ENCODE results near the gene PMP22. TPM values are rescaled to one million over a fixed set of nuclear protein-coding genes. Genes with fewer than 3 reads are reported as not detected.
A peak's percentile ranks its signal among the peaks of the same experiment; 100 is the strongest.

PMP22 gene
- total RNA-seq, 8 experiments from 2014 or later, result 0.46 to 106 (median 12.2) TPM

- in situ Hi-C loops (cut with MboI; ENCODE audit: low pct_unique_long_range_greater_than_20kb in 2 of 9, low sequenced_read_pairs in 9 of 9, unreplicated experiment in 9 of 9), result no loop called here
- peak in 1 of 8 experiments; percentile 32 for ATAC-seq (replicated peaks in 6 of 8)
- H3K4me1 ChIP-seq (replicated peaks in 1 of 2), result no peaks in the 10 kb centered on the region
- H3K4me3 ChIP-seq, result no peak overlapping the region
- no peak overlapping the region for H3K27ac ChIP-seq
- 45 to 100% (median 85%) methylated on average over 1 to 17 of the region's 22 CpGs for WGBS, 10 experiments
Observed at GRCh38 chr17:15289285-15290183, 24.4 kb upstream of the PMP22 start.

GRCh38 chr17:15288859-15289258 lies 23.7 kb upstream of the PMP22 start:
- Histone ChIP-seq H3K27ac (no peak overlapping the region), H3K4me1 (replicated peaks in 1 of 2) (no peaks in the 10 kb centered on the region), H3K4me3 (no peak overlapping the region)
- in situ Hi-C loops (cut with MboI; ENCODE audit: low pct_unique_long_range_greater_than_20kb in 2 of 9, low sequenced_read_pairs in 9 of 9, unreplicated experiment in 9 of 9), result no loop called here
- no peak for ATAC-seq (replicated peaks in 6 of 8)
- 0 to 100% (median 66%) methylated on average over 1 of the region's 1 CpG; no CpG with 5 or more reads in 2 of the 10 experiments for WGBS, 10 experiments

- in situ Hi-C loops (cut with MboI; ENCODE audit: low pct_unique_long_range_greater_than_20kb in 2 of 9, low sequenced_read_pairs in 9 of 9, unreplicated experiment in 9 of 9), result no loop called here
- Histone ChIP-seq H3K4me1 (replicated peaks in 1 of 2) (no peaks in the 10 kb centered on the region), H3K4me3 (no peak overlapping the region), H3K27ac (no peak overlapping the region)
- WGBS, 10 experiments, result 0 to 100% (median 50%) methylated on average over 1 to 4 of the region's 4 CpGs; no CpG with 5 or more reads in 1 of the 10 experiments
- ATAC-seq (replicated peaks in 6 of 8), result no peak
Observed at GRCh38 chr17:15287538-15288267, 22.6 kb upstream of the PMP22 start.

GRCh38 chr17:15285466-15285865 lies 20.3 kb upstream of the PMP22 start:
- in situ Hi-C loops (cut with MboI; ENCODE audit: low pct_unique_long_range_greater_than_20kb in 2 of 9, low sequenced_read_pairs in 9 of 9, unreplicated experiment in 9 of 9), result no loop called here
- 43 to 100% (median 78%) methylated on average over 1 to 6 of the region's 6 CpGs; no CpG with 5 or more reads in 4 of the 10 experiments for WGBS, 10 experiments
- Histone ChIP-seq H3K27ac (no peak overlapping the region), H3K4me3 (no peak overlapping the region), H3K4me1 (replicated peaks in 1 of 2) (no peaks in the 10 kb centered on the region)
- no peak for ATAC-seq (replicated peaks in 6 of 8)

GRCh38 chr17:15284537-15284936 lies 19.4 kb upstream of the PMP22 start:
- ATAC-seq (replicated peaks in 6 of 8), result no peak
- WGBS, 10 experiments, result 0 to 75% (median 54%) methylated on average over 1 to 2 of the region's 2 CpGs; no CpG with 5 or more reads in 1 of the 10 experiments
- H3K4me1 ChIP-seq (replicated peaks in 1 of 2), result no peaks in the 10 kb centered on the region
- in situ Hi-C loops (cut with MboI; ENCODE audit: low pct_unique_long_range_greater_than_20kb in 2 of 9, low sequenced_read_pairs in 9 of 9, unreplicated experiment in 9 of 9), result no loop called here
- H3K4me3 ChIP-seq, result no peak overlapping the region
- no peak overlapping the region for H3K27ac ChIP-seq

- H3K27ac ChIP-seq, result no peak overlapping the region
- no peaks in the 10 kb centered on the region for H3K4me1 ChIP-seq (replicated peaks in 1 of 2)
- H3K4me3 ChIP-seq, result no peak overlapping the region
- peak in 1 of 8 experiments; percentile 82 for ATAC-seq (replicated peaks in 6 of 8)
- in situ Hi-C loops (cut with MboI; ENCODE audit: low pct_unique_long_range_greater_than_20kb in 2 of 9, low sequenced_read_pairs in 9 of 9, unreplicated experiment in 9 of 9), result no loop called here
- 38 to 93% (median 66%) methylated on average over 1 to 6 of the region's 6 CpGs; no CpG with 5 or more reads in 1 of the 10 experiments for WGBS, 10 experiments
Observed at GRCh38 chr17:15284107-15284506, 19.0 kb upstream of the PMP22 start.

GRCh38 chr17:15281909-15282308 lies 16.8 kb upstream of the PMP22 start:
- 57 to 100% (median 97%) methylated on average over 2 to 3 of the region's 3 CpGs; no CpG with 5 or more reads in 1 of the 10 experiments for WGBS, 10 experiments
- Histone ChIP-seq H3K4me3 (no peak overlapping the region), H3K4me1 (replicated peaks in 1 of 2) (peaks cover 0 to 3% of the 10 kb centered on the region in 2 donors), H3K27ac (no peak overlapping the region)
- ATAC-seq (replicated peaks in 6 of 8), result no peak
- in situ Hi-C loops (cut with MboI; ENCODE audit: low pct_unique_long_range_greater_than_20kb in 2 of 9, low sequenced_read_pairs in 9 of 9, unreplicated experiment in 9 of 9), result no loop called here

GRCh38 chr17:15278924-15279477 lies 13.9 kb upstream of the PMP22 start:
- in situ Hi-C loops (cut with MboI; ENCODE audit: low pct_unique_long_range_greater_than_20kb in 2 of 9, low sequenced_read_pairs in 9 of 9, unreplicated experiment in 9 of 9), result no loop called here

GRCh38 chr17:15278380-15278779 lies 13.3 kb upstream of the PMP22 start:
- Histone ChIP-seq H3K4me3 (no peak overlapping the region), H3K27ac (no peak overlapping the region), H3K4me1 (replicated peaks in 1 of 2) (peaks cover 0 to 3% of the 10 kb centered on the region in 2 donors)
- in situ Hi-C loops (cut with MboI; ENCODE audit: low pct_unique_long_range_greater_than_20kb in 2 of 9, low sequenced_read_pairs in 9 of 9, unreplicated experiment in 9 of 9), result no loop called here
- peak in 5 of 8 experiments; percentile 39 to 56 (median 49) for ATAC-seq (replicated peaks in 6 of 8)
- WGBS, 10 experiments, result 0 to 58% (median 20%) methylated on average over 1 to 5 of the region's 6 CpGs; no CpG with 5 or more reads in 1 of the 10 experiments

More at GRCh38 chr17:15278924-15279477, 13.9 kb upstream of the PMP22 start:
- ATAC-seq (replicated peaks in 6 of 8), result peak in 2 of 8 experiments; percentile 20 to 32
- Histone ChIP-seq H3K27ac (no peak overlapping the region), H3K4me1 (replicated peaks in 1 of 2) (peaks cover 0 to 3% of the 10 kb centered on the region in 2 donors), H3K4me3 (no peak overlapping the region)
- 0 to 67% (median 24%) methylated on average over 1 to 2 of the region's 2 CpGs; no CpG with 5 or more reads in 2 of the 10 experiments for WGBS, 10 experiments

- no peak overlapping the region for H3K4me3 ChIP-seq
- ATAC-seq (replicated peaks in 6 of 8), result no peak
Observed at GRCh38 chr17:15274017-15274416, 8.9 kb upstream of the PMP22 start.

GRCh38 chr17:15273141-15273793 lies 8.1 kb upstream of the PMP22 start:
- no peak overlapping the region for H3K27ac ChIP-seq
- 8 to 82% (median 48%) methylated on average over 2 to 5 of the region's 5 CpGs; no CpG with 5 or more reads in 2 of the 10 experiments for WGBS, 10 experiments
- peak in 2 of 8 experiments; percentile 29 to 48 for ATAC-seq (replicated peaks in 6 of 8)

More at GRCh38 chr17:15274017-15274416, 8.9 kb upstream of the PMP22 start:
- Histone ChIP-seq H3K4me1 (replicated peaks in 1 of 2) (peaks cover 0 to 3% of the 10 kb centered on the region in 2 donors), H3K27ac (no peak overlapping the region)
- 44 to 90% (median 80%) methylated on average over 1 to 3 of the region's 3 CpGs; no CpG with 5 or more reads in 3 of the 10 experiments for WGBS, 10 experiments
- in situ Hi-C loops (cut with MboI; ENCODE audit: low pct_unique_long_range_greater_than_20kb in 2 of 9, low sequenced_read_pairs in 9 of 9, unreplicated experiment in 9 of 9), result loop anchor here in 3 of 9 experiments (25.0 kb wide), 3 partner anchors 163 to 713 kb away; partner anchors contain the start of genes TTC19 (in 1 of the 3) and ZSWIM7 (in 1 of the 3)

GRCh38 chr17:15271741-15272140 lies 6.6 kb upstream of the PMP22 start:
- H3K4me3 ChIP-seq, result no peak overlapping the region
- H3K27ac ChIP-seq, result no peak overlapping the region
- 50 to 100% (median 75%) methylated on average over 1 to 6 of the region's 6 CpGs; no CpG with 5 or more reads in 2 of the 10 experiments for whole genome bisulfite sequencing, 10 experiments
- ATAC-seq (replicated peaks in 6 of 8), result no peak
- no peaks in the 10 kb centered on the region for H3K4me1 ChIP-seq (replicated peaks in 1 of 2)
- in situ Hi-C loops (cut with MboI; ENCODE audit: low pct_unique_long_range_greater_than_20kb in 2 of 9, low sequenced_read_pairs in 9 of 9, unreplicated experiment in 9 of 9), result loop anchor here in 3 of 9 experiments (25.0 kb wide), 3 partner anchors 166 to 716 kb away; partner anchors contain the start of genes TTC19 (in 1 of the 3) and ZSWIM7 (in 1 of the 3)

More at GRCh38 chr17:15273141-15273793, 8.1 kb upstream of the PMP22 start:
- H3K4me1 ChIP-seq (replicated peaks in 1 of 2), result no peaks in the 10 kb centered on the region
- no peak overlapping the region for H3K4me3 ChIP-seq
- in situ Hi-C loops (cut with MboI; ENCODE audit: low pct_unique_long_range_greater_than_20kb in 2 of 9, low sequenced_read_pairs in 9 of 9, unreplicated experiment in 9 of 9), result loop anchor here in 3 of 9 experiments (25.0 kb wide), 3 partner anchors 164 to 714 kb away; partner anchors contain the start of genes TTC19 (in 1 of the 3) and ZSWIM7 (in 1 of the 3)

Measured in motor neuron (in vitro differentiated cells).